SK-N-SH treated with all-trans-retinoic acid at 6 μM for 48 hours (cell line): Measurements from ENCODE around the gene TRAP1.

ENCODE experiments used
- ARNTL ChIP-seq: fragments of 450-650 bp; formaldehyde crosslinking; IDR thresholded peaks from 2 replicates; pipeline ENCODE4 v1.5.0; 2020; ENCODE audit warnings: low read depth, mild to moderate bottlenecking, moderate library complexity, borderline replicate concordance
- BACH2 ChIP-seq: fragments of 250-450 bp; sonication (Bioruptor Pico); IDR thresholded peaks from 2 replicates; pipeline ENCODE4 v1.9.0; 2021; ENCODE audit warnings: mild to moderate bottlenecking, borderline replicate concordance
- CSDC2 ChIP-seq: fragments of 250-450 bp; sonication (Bioruptor Pico); IDR thresholded peaks from 2 replicates; pipeline ENCODE4 v1.5.0; 2020; ENCODE audit warnings: mild to moderate bottlenecking, moderate library complexity
- GLIS3 ChIP-seq: fragments of 250-450 bp; sonication (Bioruptor Pico); IDR thresholded peaks from 2 replicates; pipeline ENCODE4 v1.5.0; 2020; ENCODE audit warnings: mild to moderate bottlenecking, moderate library complexity
- ISL1 ChIP-seq: fragments of 250-450 bp; sonication (Bioruptor Pico); IDR thresholded peaks from 2 replicates; pipeline ENCODE4 v2.1.2; 2022; ENCODE audit warnings: mild to moderate bottlenecking, moderate library complexity
- OSR1 ChIP-seq: fragments of 250-450 bp; sonication (Bioruptor Pico); IDR thresholded peaks from 2 replicates; pipeline ENCODE4 v1.8.0; 2022; ENCODE audit warnings: moderate library complexity, mild to moderate bottlenecking, inconsistent platforms
- PATZ1 ChIP-seq: fragments of 250-450 bp; sonication (Bioruptor Pico); IDR thresholded peaks from 2 replicates; pipeline ENCODE4 v1.8.0; 2020; ENCODE audit warnings: mild to moderate bottlenecking, moderate library complexity, borderline replicate concordance
- RARB ChIP-seq: fragments of 250-450 bp; sonication (Bioruptor Pico); IDR thresholded peaks from 2 replicates; pipeline ENCODE4 v1.8.0; 2021; ENCODE audit warnings: mild to moderate bottlenecking, moderate library complexity
- TCF4 ChIP-seq: fragments of 250-450 bp; sonication (Bioruptor Pico); IDR thresholded peaks from 2 replicates; pipeline ENCODE4 v1.8.0; 2021; ENCODE audit warnings: mild to moderate bottlenecking, moderate library complexity, borderline replicate concordance
- ZNF70 ChIP-seq: fragments of 450-650 bp; formaldehyde crosslinking; IDR thresholded peaks from 2 replicates; pipeline ENCODE4 v1.5.0; 2020; ENCODE audit warnings: mild to moderate bottlenecking, moderate library complexity
- TF ChIP-seq, protein P1 (sequence below): fragments of 250-450 bp; sonication (Bioruptor Pico); IDR thresholded peaks from 2 replicates; pipeline ENCODE4 v1.5.1; 2021; ENCODE audit warnings: mild to moderate bottlenecking, moderate library complexity

GRCh38 chr16:3716831-3717234, 491 bp downstream of the TRAP1 start:
- TF ChIP-seq PATZ1 (no peak), ARNTL (CRISPR knock-in tag) (no peak), TCF4 (CRISPR knock-in tag) (no peak), ZNF70 (CRISPR knock-in tag) (no peak), BACH2 (CRISPR knock-in tag) (no peak), OSR1 (CRISPR knock-in tag) (no peak), CSDC2 (no peak), ISL1 (no peak), GLIS3 (no peak), RARB (CRISPR knock-in tag) (no peak)
- TF ChIP-seq, protein P1, sequence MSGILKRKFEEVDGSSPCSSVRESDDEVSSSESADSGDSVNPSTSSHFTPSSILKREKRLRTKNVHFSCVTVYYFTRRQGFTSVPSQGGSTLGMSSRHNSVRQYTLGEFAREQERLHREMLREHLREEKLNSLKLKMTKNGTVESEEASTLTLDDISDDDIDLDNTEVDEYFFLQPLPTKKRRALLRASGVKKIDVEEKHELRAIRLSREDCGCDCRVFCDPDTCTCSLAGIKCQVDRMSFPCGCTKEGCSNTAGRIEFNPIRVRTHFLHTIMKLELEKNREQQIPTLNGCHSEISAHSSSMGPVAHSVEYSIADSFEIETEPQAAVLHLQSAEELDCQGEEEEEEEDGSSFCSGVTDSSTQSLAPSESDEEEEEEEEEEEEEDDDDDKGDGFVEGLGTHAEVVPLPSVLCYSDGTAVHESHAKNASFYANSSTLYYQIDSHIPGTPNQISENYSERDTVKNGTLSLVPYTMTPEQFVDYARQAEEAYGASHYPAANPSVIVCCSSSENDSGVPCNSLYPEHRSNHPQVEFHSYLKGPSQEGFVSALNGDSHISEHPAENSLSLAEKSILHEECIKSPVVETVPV, result no peak
